Measurements from ENCODE around the gene TRIM6. TPM values are rescaled to one million over a fixed set of nuclear protein-coding genes. Genes with fewer than 3 reads are reported as not detected.
"Not testable (repeated sequence)": the region's sequence is repeated elsewhere in the genome, so short reads cannot be mapped to it uniquely, and the experiment has no call there.

The TRIM6 gene
- total RNA-seq, 3 donors from 2014 or later, result 2.2 to 6.1 (median 2.6) TPM

DNA sequence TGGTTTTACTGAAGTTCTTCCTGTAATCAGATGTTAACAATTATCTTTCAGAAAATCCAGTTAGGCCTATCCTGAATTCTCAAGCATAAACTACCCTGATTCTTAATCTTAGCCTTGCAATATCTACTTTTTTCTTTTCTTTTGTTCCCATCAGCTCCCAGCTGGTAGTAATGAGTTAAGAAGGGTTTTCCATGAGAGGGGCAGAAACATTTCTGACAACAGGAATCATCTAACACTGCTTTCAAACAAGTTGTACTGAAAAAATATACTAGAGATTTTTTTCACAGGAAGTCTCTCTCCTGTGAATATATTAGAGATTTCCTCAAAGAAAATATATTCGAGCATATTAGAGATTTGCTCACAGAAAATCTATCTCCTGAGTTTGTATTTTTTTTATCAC is 3.3 kb upstream of the TRIM6 start:
- H3K27me3 ChIP-seq, result no peaks in the 10 kb centered on the region
- no peaks in the 10 kb centered on the region for H3K9me3 ChIP-seq
- peak overlapping the region in 1 of 2 donors; percentile 3 for H3K27ac ChIP-seq
- H3K4me3 ChIP-seq, result no peak overlapping the region
- H3K36me3 ChIP-seq, result no peaks in the 10 kb centered on the region
- TF ChIP-seq POLR2A (IDR thresholded peaks at IDR 0.05) (no peak), POLR2AphosphoS5 (IDR thresholded peaks at IDR 0.05) (no peak)
- TF ChIP-seq, protein P1, sequence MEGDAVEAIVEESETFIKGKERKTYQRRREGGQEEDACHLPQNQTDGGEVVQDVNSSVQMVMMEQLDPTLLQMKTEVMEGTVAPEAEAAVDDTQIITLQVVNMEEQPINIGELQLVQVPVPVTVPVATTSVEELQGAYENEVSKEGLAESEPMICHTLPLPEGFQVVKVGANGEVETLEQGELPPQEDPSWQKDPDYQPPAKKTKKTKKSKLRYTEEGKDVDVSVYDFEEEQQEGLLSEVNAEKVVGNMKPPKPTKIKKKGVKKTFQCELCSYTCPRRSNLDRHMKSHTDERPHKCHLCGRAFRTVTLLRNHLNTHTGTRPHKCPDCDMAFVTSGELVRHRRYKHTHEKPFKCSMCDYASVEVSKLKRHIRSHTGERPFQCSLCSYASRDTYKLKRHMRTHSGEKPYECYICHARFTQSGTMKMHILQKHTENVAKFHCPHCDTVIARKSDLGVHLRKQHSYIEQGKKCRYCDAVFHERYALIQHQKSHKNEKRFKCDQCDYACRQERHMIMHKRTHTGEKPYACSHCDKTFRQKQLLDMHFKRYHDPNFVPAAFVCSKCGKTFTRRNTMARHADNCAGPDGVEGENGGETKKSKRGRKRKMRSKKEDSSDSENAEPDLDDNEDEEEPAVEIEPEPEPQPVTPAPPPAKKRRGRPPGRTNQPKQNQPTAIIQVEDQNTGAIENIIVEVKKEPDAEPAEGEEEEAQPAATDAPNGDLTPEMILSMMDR (IDR thresholded peaks at IDR 0.05), result no peak
- intact Hi-C loops (cut with DNase I; ENCODE audit: low total_unique reads), result no loop called here
- H3K4me1 ChIP-seq, result peaks cover 0 to 9% of the 10 kb centered on the region in 2 donors
- DNase-seq (ENCODE audit: low spot score in 2 of 2), result no peak

DNA sequence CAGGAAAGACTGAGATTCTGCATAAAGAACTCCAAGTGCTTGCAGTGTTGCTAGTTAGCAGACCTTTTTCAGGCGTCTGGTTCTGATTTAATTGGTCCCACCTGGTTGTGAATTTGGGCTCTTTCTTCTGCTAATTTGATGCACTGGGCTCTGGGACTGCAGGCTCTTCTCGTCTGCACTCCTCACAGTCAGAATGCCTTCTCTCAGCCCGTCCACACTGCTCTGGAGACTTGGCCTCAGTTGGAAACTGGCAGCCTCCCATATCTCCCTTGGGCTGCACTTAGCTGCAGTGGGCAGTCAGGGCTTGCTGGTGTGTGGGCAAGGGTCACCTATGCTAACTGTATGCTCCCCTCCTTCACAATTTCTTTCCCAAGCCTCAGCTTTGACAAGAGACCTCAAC is 1.5 kb downstream of the TRIM6 start:
- no peak overlapping the region for H3K4me3 ChIP-seq
- no peak for TF ChIP-seq POLR2AphosphoS5 (IDR thresholded peaks at IDR 0.05)
- TF ChIP-seq, protein P1 (IDR thresholded peaks at IDR 0.05), result no peak
- no peak for TF ChIP-seq POLR2A (IDR thresholded peaks at IDR 0.05)
- H3K27me3 ChIP-seq, result no peaks in the 10 kb centered on the region
- no peak overlapping the region for H3K27ac ChIP-seq
- intact Hi-C loops (cut with DNase I; ENCODE audit: low total_unique reads), result no loop called here
- no peaks in the 10 kb centered on the region for H3K36me3 ChIP-seq
- DNase-seq (ENCODE audit: low spot score in 2 of 2), result no peak
- peaks cover 0 to 14% of the 10 kb centered on the region in 2 donors for H3K4me1 ChIP-seq
- H3K9me3 ChIP-seq, result no peaks in the 10 kb centered on the region

DNA sequence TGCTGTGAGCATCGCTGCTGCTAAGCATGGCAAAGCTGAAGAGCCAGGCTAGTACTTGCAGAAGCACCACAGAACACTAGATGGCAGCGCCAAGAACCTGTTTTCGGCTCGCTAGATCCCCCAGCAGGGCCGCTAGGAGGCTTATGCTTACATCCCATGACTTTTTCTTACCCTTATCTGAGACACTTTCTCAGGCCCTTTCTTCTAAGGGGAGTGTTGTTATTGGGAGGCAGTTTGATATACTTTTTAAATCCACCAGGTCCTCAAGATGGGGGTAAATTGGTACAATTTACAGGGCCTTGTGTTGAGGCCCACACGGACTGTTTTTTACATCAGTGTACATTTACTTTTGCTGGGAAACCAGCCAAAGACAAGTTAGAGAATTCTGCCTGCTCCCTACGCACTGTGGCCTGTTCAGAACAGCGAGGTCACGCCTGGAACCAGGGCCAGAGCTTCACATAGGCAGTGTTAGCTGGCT is 4.0 kb downstream of the TRIM6 start:
- intact Hi-C loops (cut with DNase I; ENCODE audit: low total_unique reads), result no loop called here
- TF ChIP-seq, protein P1 (IDR thresholded peaks at IDR 0.05), result peak; percentile 16 to 80 (median 41)
- no peak for TF ChIP-seq POLR2A (IDR thresholded peaks at IDR 0.05)
- no peak for TF ChIP-seq POLR2AphosphoS5 (IDR thresholded peaks at IDR 0.05)
- Histone ChIP-seq H3K36me3 (no peaks in the 10 kb centered on the region), H3K9me3 (no peaks in the 10 kb centered on the region), H3K4me1 (peaks cover 0 to 14% of the 10 kb centered on the region in 2 donors), H3K27ac (peak overlapping the region; percentile 13 to 40), H3K4me3 (no peak overlapping the region), H3K27me3 (no peaks in the 10 kb centered on the region)
- peak in 1 of 2 donors; percentile 66 for DNase-seq (ENCODE audit: low spot score in 2 of 2)

DNA sequence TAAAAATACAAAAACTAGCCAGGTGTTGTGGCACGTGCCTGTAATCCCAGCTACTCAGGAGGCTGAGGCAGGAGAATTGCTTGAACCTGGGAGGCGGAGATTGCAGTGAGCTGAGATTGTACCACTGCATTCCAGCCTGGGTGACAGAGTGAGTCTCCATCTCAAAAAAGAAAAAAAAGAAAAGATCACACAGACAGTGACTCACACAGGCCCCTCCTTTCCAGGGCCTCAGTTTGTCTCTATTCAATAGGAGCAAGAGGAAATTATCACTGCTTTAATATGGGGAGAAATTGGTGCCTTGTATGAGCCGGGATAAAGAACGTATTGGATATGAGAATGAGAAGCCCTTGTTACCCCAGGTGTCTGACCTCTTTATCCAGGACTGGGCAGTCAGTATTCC is 6.4 kb downstream of the TRIM6 start:
- H3K36me3 ChIP-seq; H3K9me3 ChIP-seq; DNase-seq (ENCODE audit: low spot score in 2 of 2); H3K4me3 ChIP-seq; H3K27me3 ChIP-seq; intact Hi-C loops (cut with DNase I; ENCODE audit: low total_unique reads); H3K4me1 ChIP-seq: not testable (repeated sequence)
- peak overlapping the region; percentile 54 to 63 for H3K27ac ChIP-seq

DNA sequence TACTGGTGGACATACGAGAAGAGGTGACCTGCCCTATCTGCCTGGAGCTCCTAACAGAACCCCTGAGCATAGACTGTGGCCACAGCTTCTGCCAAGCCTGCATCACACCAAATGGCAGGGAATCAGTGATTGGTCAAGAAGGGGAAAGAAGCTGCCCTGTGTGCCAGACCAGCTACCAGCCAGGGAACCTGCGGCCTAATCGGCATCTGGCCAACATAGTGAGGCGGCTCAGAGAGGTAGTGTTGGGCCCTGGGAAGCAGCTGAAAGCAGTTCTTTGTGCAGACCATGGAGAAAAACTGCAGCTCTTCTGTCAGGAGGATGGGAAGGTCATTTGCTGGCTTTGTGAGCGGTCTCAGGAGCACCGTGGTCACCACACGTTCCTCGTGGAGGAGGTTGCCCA is 6.9 kb downstream of the TRIM6 start:
- no peak for TF ChIP-seq POLR2A (IDR thresholded peaks at IDR 0.05)
- Histone ChIP-seq H3K27me3 (no peaks in the 10 kb centered on the region), H3K27ac (peak overlapping the region; percentile 54 to 63), H3K9me3 (no peaks in the 10 kb centered on the region), H3K4me3 (no peak overlapping the region), H3K4me1 (peaks cover 0 to 5% of the 10 kb centered on the region in 2 donors), H3K36me3 (no peaks in the 10 kb centered on the region)
- intact Hi-C loops (cut with DNase I; ENCODE audit: low total_unique reads), result no loop called here
- peak; percentile 74 to 75 for DNase-seq (ENCODE audit: low spot score in 2 of 2)

DNA sequence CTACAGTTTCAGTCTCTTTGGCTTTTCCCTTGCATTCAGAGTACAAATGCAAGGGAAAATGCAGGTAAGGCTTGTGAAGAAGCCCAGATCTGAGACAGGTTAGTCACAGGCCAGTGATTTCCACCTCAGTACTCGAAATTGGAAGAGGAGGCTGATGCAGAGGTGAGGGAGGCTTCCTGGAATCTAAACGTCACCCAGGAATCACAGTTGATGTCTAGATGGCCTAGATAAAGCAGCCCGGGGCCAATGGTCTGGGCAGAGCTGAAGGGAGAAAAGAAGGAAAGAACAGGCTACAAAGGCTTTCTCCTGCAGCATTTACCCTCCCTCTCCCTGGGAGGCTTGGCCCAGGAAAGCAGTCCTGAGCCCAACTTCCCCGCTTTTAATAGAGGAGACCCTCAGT is 8.5 kb downstream of the TRIM6 start:
- peaks cover 0 to 5% of the 10 kb centered on the region in 2 donors for H3K4me1 ChIP-seq
- no peak for DNase-seq (ENCODE audit: low spot score in 2 of 2)
- no peaks in the 10 kb centered on the region for H3K9me3 ChIP-seq
- H3K36me3 ChIP-seq, result no peaks in the 10 kb centered on the region
- no peak overlapping the region for H3K4me3 ChIP-seq
- intact Hi-C loops (cut with DNase I; ENCODE audit: low total_unique reads), result no loop called here
- H3K27me3 ChIP-seq, result no peaks in the 10 kb centered on the region
- H3K27ac ChIP-seq, result no peak overlapping the region
- TF ChIP-seq POLR2A (IDR thresholded peaks at IDR 0.05), result no peak
- TF ChIP-seq, protein P1 (IDR thresholded peaks at IDR 0.05), result no peak

Measured in breast epithelium (tissue), 4 donors.